NOMO-1 treated with DMSO at 0.1 percent for 48 hours (cell line): ENCODE data around the gene NSRP1.

ENCODE experiments used
- DNase-seq: peaks from one replicate; lab custom pipeline; 2025; ENCODE audit not compliant: unreplicated experiment; lab: John Stamatoyannopoulos, UW

The NSRP1 gene

GRCh38 chr17:30220414-30220813 lies 103.8 kb downstream of the NSRP1 start:
- DNase-seq = no peak

- DNase-seq = no peak
Observed at GRCh38 chr17:30221346-30221745, 104.7 kb downstream of the NSRP1 start.

- DNase-seq = no peak
Observed at GRCh38 chr17:30222251-30222650, 105.6 kb downstream of the NSRP1 start.

- DNase-seq = no peak
Observed at GRCh38 chr17:30222721-30223175, 106.1 kb downstream of the NSRP1 start.

- peak; percentile 60 for DNase-seq
Observed at GRCh38 chr17:30224419-30224960, 107.9 kb downstream of the NSRP1 start.

- DNase-seq = peak; percentile 40
Observed at GRCh38 chr17:30225112-30225511, 108.5 kb downstream of the NSRP1 start.

- DNase-seq = no peak
Observed at GRCh38 chr17:30225919-30226553, 109.4 kb downstream of the NSRP1 start.

- no peak for DNase-seq
Observed at GRCh38 chr17:30226878-30227277, 110.3 kb downstream of the NSRP1 start.

GRCh38 chr17:30228011-30228410 lies 111.4 kb downstream of the NSRP1 start:
- DNase-seq = no peak

- no peak for DNase-seq
Observed at GRCh38 chr17:30229012-30229411, 112.4 kb downstream of the NSRP1 start.

- peak; percentile 42 for DNase-seq
Observed at GRCh38 chr17:30230009-30230408, 113.4 kb downstream of the NSRP1 start.

GRCh38 chr17:30230596-30231125 lies 114.0 kb downstream of the NSRP1 start:
- no peak for DNase-seq

GRCh38 chr17:30232015-30232823 lies 115.6 kb downstream of the NSRP1 start:
- DNase-seq = no peak

GRCh38 chr17:30232824-30233427 lies 116.3 kb downstream of the NSRP1 start:
- DNase-seq = no peak

- DNase-seq = no peak
Observed at GRCh38 chr17:30234296-30234695, 117.7 kb downstream of the NSRP1 start.

GRCh38 chr17:30234964-30235363 lies 118.3 kb downstream of the NSRP1 start:
- DNase-seq = no peak

- no peak for DNase-seq
Observed at GRCh38 chr17:30235386-30236296, 119.0 kb downstream of the NSRP1 start, which contains the start of gene SLC6A4. TSS of gene SLC6A4 (minus strand) at chr17:30235697. CDS start at chr17:30221958, 13,739 bp downstream.
